CD14-positive monocyte (primary cell): ENCODE measurements around the gene RYK. TPM values are rescaled to one million over a fixed set of nuclear protein-coding genes. Genes with fewer than 3 reads are reported as not detected.

Experiments
- DNase-seq, 3 donors: peaks; one replicate each; pipeline ENCODE4 v3.0.0-alpha.2; 2011 to 2022
- H2AFZ ChIP-seq: 2 replicates; pipeline ENCODE4 v1.6.0; 2012; ENCODE audit warnings: mild to moderate bottlenecking, low read depth, low read length, inconsistent platforms; ENCODE audit not compliant: insufficient read depth, poor library complexity, severe bottlenecking
- H3K27ac ChIP-seq, 2 donors: 1 replicate in 1 of 2; 2 replicates in 1 of 2; pipeline ENCODE4 v1.5.1; 2012 to 2013; ENCODE audit warnings: low read length in 2 of 2, control low read depth in 1 of 2, inconsistent platforms in 1 of 2, low read depth in 1 of 2, mild to moderate bottlenecking in 1 of 2
- H3K27me3 ChIP-seq, 2 donors: one replicate each; pipeline versions ENCODE4 v1.6.0 to v1.6.1; 2011 to 2013; ENCODE audit warnings: low read length in 2 of 2; ENCODE audit not compliant: control insufficient read depth in 2 of 2, insufficient read depth in 2 of 2
- H3K36me3 ChIP-seq, 2 donors: replicated peaks in 1 of 2; 1 replicate in 1 of 2; 2 replicates in 1 of 2; pipeline versions ENCODE4 v1.5.1 to v1.6.1; 2012 to 2013; ENCODE audit warnings: low read length in 2 of 2, control low read depth in 1 of 2, inconsistent platforms in 1 of 2, mild to moderate bottlenecking in 1 of 2; ENCODE audit not compliant: insufficient read depth in 2 of 2, control insufficient read depth in 1 of 2
- H3K4me1 ChIP-seq, 2 donors: 1 replicate in 1 of 2; 2 replicates in 1 of 2; pipeline versions ENCODE4 v1.5.1 to v1.6.1; 2012 to 2013; ENCODE audit warnings: low read length in 2 of 2, control low read depth in 1 of 2, inconsistent platforms in 1 of 2, mild to moderate bottlenecking in 1 of 2, moderate library complexity in 1 of 2; ENCODE audit not compliant: insufficient read depth in 2 of 2, control insufficient read depth in 1 of 2
- H3K4me2 ChIP-seq: replicated peaks from 2 replicates; pipeline ENCODE3; 2012; ENCODE audit warnings: low read length, moderate library complexity, mild to moderate bottlenecking; ENCODE audit not compliant: poor library complexity, severe bottlenecking; ENCODE audit errors: extremely low read depth
- H3K4me3 ChIP-seq, 3 experiments: fragments of 200-600 bp in 1 of 3; sonication (generic) in 1 of 3; replicated peaks in 1 of 3; 1 replicate in 2 of 3; 2 replicates in 1 of 3; pipeline ENCODE4 v1.5.1; 2011 to 2013; ENCODE audit warnings: low read length in 3 of 3, mild to moderate bottlenecking in 3 of 3, control low read depth in 2 of 3, low read depth in 2 of 3, inconsistent platforms in 1 of 3, moderate library complexity in 1 of 3
- H3K79me2 ChIP-seq: 2 replicates; pipeline ENCODE4 v1.6.0; 2012; ENCODE audit warnings: mild to moderate bottlenecking, control low read depth, inconsistent platforms, low read length, moderate library complexity; ENCODE audit not compliant: insufficient read depth
- H3K9ac ChIP-seq: 2 replicates; pipeline ENCODE4 v1.6.0; 2017; ENCODE audit warnings: low read length, mild to moderate bottlenecking; ENCODE audit not compliant: insufficient read depth, poor library complexity, severe bottlenecking
- H3K9me3 ChIP-seq, 2 donors: replicated peaks in 1 of 2; 1 replicate in 1 of 2; 2 replicates in 1 of 2; pipeline versions ENCODE4 v1.5.1 to v1.6.1; 2012 to 2013; ENCODE audit warnings: low read length in 2 of 2, control low read depth in 1 of 2; ENCODE audit not compliant: control insufficient read depth in 1 of 2, insufficient read depth in 1 of 2
- H4K20me1 ChIP-seq: 2 replicates; pipeline ENCODE4 v1.6.0; 2012; ENCODE audit warnings: mild to moderate bottlenecking, low read length, control low read depth, moderate library complexity; ENCODE audit not compliant: insufficient read depth
- H3K27ac Mint-ChIP-seq, 7 donors: one replicate each; pipeline ENCODE4 v1.8.0; 2020; ENCODE audit warnings: mild to moderate bottlenecking in 7 of 7, mixed read lengths in 7 of 7, moderate library complexity in 6 of 7, inconsistent platforms in 2 of 7
- H3K27me3 Mint-ChIP-seq, 3 donors: one replicate each; pipeline ENCODE4 v1.8.0; 2021 to 2022; ENCODE audit warnings: low read depth in 3 of 3, mild to moderate bottlenecking in 3 of 3, mixed read lengths in 3 of 3, moderate library complexity in 3 of 3, inconsistent platforms in 1 of 3
- H3K36me3 Mint-ChIP-seq, 2 donors: one replicate each; pipeline ENCODE4 v1.8.0; 2020; ENCODE audit warnings: mixed read lengths in 2 of 2, inconsistent platforms in 1 of 2, mild to moderate bottlenecking in 1 of 2
- H3K4me1 Mint-ChIP-seq: one replicate; pipeline ENCODE4 v1.8.0; 2020; ENCODE audit warnings: mild to moderate bottlenecking, mixed read lengths
- H3K4me3 Mint-ChIP-seq, 2 donors: one replicate each; pipeline ENCODE4 v1.8.0; 2020; ENCODE audit warnings: mild to moderate bottlenecking in 2 of 2, mixed read lengths in 2 of 2, moderate library complexity in 1 of 2
- H3K9me3 Mint-ChIP-seq, 7 donors: one replicate each; pipeline ENCODE4 v1.8.0; 2020 to 2022; ENCODE audit warnings: mixed read lengths in 7 of 7, mild to moderate bottlenecking in 6 of 7, moderate library complexity in 6 of 7, inconsistent platforms in 2 of 7
- WGBS: methylation state at CpG from one replicate; pipeline ENCODE4 v1.1.5; 2013; ENCODE audit warnings: missing lambda C conversion rate; ENCODE audit not compliant: insufficient coverage; 5-methylcytosine and 5-hydroxymethylcytosine counted together
- intact Hi-C, 2 donors: fragments of 100-400 bp; cut with micrococcal nuclease; formaldehyde crosslinking; loops; one replicate each; pipeline versions ENCODE4 v1.15.0 to v1.15.1; 2023
- polyA plus RNA-seq, 3 donors: library from polyadenylated mRNA; depleted of rRNA in 1 of 3; unstranded in 2 of 3; stranded (reverse) in 1 of 3; fragments of 300-500 nt in 2 of 3; fragments of >200 nt in 1 of 3; fragmentation: Illumina TruSeq in 2 of 3; gene quantifications; 1 replicate in 2 of 3; 2 replicates in 1 of 3; pipeline ENCODE4 v1.2.3, GENCODE V29; 2012 to 2021
- TF ChIP-seq, protein P1 (sequence below): fragments of 200-600 bp; IDR thresholded peaks from one replicate; pipeline ENCODE4 v1.8.0; 2022; ENCODE audit warnings: antibody characterized with exemption, mild to moderate bottlenecking

Gene RYK
- polyA plus RNA-seq, 3 donors, result 3.5 to 14.2 (median 5.0) TPM

- H3K4me3 Mint-ChIP-seq, result no peak overlapping the region
- H3K9me3 ChIP-seq, result no peaks in the 10 kb centered on the region
- 100% methylated on average over 3 of the region's 3 CpGs for WGBS
Observed at GRCh38 chr3:134147411-134147810, 103.2 kb downstream of the RYK start.

DNA sequence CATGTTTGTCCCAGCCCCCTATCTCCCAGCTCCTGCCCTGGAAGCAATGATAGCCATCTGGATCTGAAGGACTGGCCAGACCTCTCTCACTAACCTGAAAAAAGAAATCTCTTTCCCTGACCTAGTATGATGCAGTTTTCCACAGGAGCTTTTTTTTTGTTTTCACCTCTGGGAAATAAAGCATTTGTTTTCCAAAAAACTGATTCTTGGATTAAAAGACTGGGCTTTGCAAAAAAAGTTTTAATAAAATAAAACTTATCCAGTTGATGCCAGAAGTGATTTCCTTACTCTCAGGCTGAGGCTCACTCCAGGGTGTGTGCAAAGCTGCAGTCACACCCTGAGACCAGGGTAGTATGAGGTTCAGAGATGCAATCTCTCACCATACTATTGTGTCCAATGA, 104.0 kb downstream of the RYK start:
- peaks cover under 1 to 5% of the 10 kb centered on the region in 2 donors for H3K36me3 Mint-ChIP-seq

More at GRCh38 chr3:134147411-134147810, 103.2 kb downstream of the RYK start:
- no peak overlapping the region for H3K27ac ChIP-seq
- TF ChIP-seq, protein P1, sequence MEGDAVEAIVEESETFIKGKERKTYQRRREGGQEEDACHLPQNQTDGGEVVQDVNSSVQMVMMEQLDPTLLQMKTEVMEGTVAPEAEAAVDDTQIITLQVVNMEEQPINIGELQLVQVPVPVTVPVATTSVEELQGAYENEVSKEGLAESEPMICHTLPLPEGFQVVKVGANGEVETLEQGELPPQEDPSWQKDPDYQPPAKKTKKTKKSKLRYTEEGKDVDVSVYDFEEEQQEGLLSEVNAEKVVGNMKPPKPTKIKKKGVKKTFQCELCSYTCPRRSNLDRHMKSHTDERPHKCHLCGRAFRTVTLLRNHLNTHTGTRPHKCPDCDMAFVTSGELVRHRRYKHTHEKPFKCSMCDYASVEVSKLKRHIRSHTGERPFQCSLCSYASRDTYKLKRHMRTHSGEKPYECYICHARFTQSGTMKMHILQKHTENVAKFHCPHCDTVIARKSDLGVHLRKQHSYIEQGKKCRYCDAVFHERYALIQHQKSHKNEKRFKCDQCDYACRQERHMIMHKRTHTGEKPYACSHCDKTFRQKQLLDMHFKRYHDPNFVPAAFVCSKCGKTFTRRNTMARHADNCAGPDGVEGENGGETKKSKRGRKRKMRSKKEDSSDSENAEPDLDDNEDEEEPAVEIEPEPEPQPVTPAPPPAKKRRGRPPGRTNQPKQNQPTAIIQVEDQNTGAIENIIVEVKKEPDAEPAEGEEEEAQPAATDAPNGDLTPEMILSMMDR, result no peak
- H2AFZ ChIP-seq, result no peak overlapping the region
- no peaks in the 10 kb centered on the region for H3K4me1 ChIP-seq
- DNase-seq, result no peak
- no peak overlapping the region for H3K4me3 ChIP-seq
- intact Hi-C loops, result no loop called here
- H3K9me3 Mint-ChIP-seq, result peaks cover 0 to 5% (median 0%) of the 10 kb centered on the region in 7 donors
- peaks cover 2 to 10% of the 10 kb centered on the region in 2 donors for H3K36me3 Mint-ChIP-seq
- H3K4me1 Mint-ChIP-seq, result no peaks in the 10 kb centered on the region
- no peaks in the 10 kb centered on the region for H3K27me3 ChIP-seq
- H3K27ac Mint-ChIP-seq, result no peak overlapping the region
- H3K27me3 Mint-ChIP-seq, result peaks cover 0 to 2% (median 0%) of the 10 kb centered on the region in 3 donors
- no peaks in the 10 kb centered on the region for H3K36me3 ChIP-seq
- H3K4me2 ChIP-seq, result no peak overlapping the region
- H3K9ac ChIP-seq, result no peak overlapping the region
- no peaks in the 10 kb centered on the region for H3K79me2 ChIP-seq
- H4K20me1 ChIP-seq, result no peaks in the 10 kb centered on the region

More for the DNA sequence above, 104.0 kb downstream of the RYK start:
- Histone ChIP-seq H3K4me3 (no peak overlapping the region), H4K20me1 (no peaks in the 10 kb centered on the region), H2AFZ (no peak overlapping the region), H3K27ac (no peak overlapping the region), H3K4me1 (no peaks in the 10 kb centered on the region), H3K9ac (no peak overlapping the region), H3K79me2 (no peaks in the 10 kb centered on the region), H3K36me3 (no peaks in the 10 kb centered on the region), H3K27me3 (no peaks in the 10 kb centered on the region), H3K4me2 (no peak overlapping the region), H3K9me3 (no peaks in the 10 kb centered on the region)
- H3K27ac Mint-ChIP-seq, result no peak overlapping the region
- H3K4me3 Mint-ChIP-seq, result no peak overlapping the region
- no peak for DNase-seq
- no peaks in the 10 kb centered on the region for H3K4me1 Mint-ChIP-seq
- TF ChIP-seq, protein P1, result no peak
- H3K9me3 Mint-ChIP-seq, result peaks cover 0 to 11% (median 4%) of the 10 kb centered on the region in 7 donors
- intact Hi-C loops, result no loop called here
- peaks cover 0 to 2% (median 0%) of the 10 kb centered on the region in 3 donors for H3K27me3 Mint-ChIP-seq
